ENCODE measurements around the gene RGR.

DNA sequence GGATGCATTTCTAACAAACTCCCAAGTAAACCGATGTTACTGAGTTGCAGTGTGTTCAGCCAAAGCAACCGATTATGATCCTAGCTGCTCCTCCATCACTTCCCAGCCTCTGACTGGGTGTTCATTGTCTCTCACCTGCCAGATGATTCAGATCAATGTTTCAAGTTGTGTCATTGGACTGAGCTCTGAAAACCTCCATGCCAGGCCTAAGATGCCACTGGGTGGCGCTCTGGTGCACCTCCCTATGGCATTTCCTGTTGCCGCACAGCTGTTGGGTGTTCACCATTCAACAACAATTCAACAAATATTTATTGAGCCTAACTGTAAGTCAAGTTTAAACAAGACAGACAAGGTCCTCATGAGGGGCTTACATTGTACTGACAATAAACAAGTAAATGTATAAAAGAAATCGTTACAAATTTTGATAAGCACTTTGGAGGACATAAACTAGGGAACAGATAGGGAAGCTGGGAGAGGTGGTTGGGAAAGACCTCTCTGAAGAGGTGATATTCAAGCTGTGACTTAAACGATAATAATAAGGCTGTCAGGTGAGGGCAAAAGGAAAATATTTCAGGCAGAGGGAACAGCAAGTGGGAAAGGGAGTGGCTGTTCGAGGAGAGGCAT is 22.8 kb downstream of the RGR start:
- TF ChIP-seq EZH2 (IDR thresholded peaks at IDR 0.05; ENCODE audit: borderline replicate concordance, low read length) (no peak), CTCF (IDR thresholded peaks at IDR 0.05; ENCODE audit: low read length) (peak; percentile 79)
